T-cell (primary cell): ENCODE results near the gene MB. TPM values are rescaled to one million over a fixed set of nuclear protein-coding genes. Genes with fewer than 3 reads are reported as not detected.

Source experiments
- ATAC-seq, 4 experiments: fragments of 200-7000 bp in 3 of 4; fragments of 150-1000 bp in 1 of 4; cut with Tn5 transposase; replicated peaks in 1 of 4; 1 replicate in 3 of 4; 2 replicates in 1 of 4; pipeline ENCODE4 v1.10.0; 2021; ENCODE audit warnings: moderate library complexity in 3 of 4, mild to moderate bottlenecking in 2 of 4, moderate number of reproducible peaks in 1 of 4
- CTCF ChIA-PET, 2 donors: fragments of 300-600 bp; sonication (Branson Sonifier 250); formaldehyde crosslinking; loops; one replicate each; lab custom pipeline; 2022; ENCODE audit warnings: antibody characterized with exemption in 2 of 2; lab: Charles Lee
- POLR2A ChIA-PET, 2 donors: fragments of 300-600 bp; sonication (Branson Sonifier 250); formaldehyde crosslinking; loops; one replicate each; lab custom pipeline; 2022; ENCODE audit warnings: antibody characterized with exemption in 2 of 2; lab: Charles Lee
- DNase-seq, 35 experiments: peaks; one replicate each; pipeline versions ENCODE4 v3.0.0 to v3.0.0-alpha.2; 2013 to 2023
- H3K27ac ChIP-seq: one replicate; pipeline ENCODE4 v1.5.1; 2013; ENCODE audit warnings: low read length
- H3K27me3 ChIP-seq, 2 experiments: replicated peaks in 1 of 2; 1 replicate in 1 of 2; 2 replicates in 1 of 2; pipeline versions ENCODE4 v1.6.1 to v1.7.0; 2013; ENCODE audit warnings: low read length in 1 of 2, mixed read lengths in 1 of 2; ENCODE audit not compliant: control insufficient read depth in 2 of 2, insufficient read depth in 2 of 2; ENCODE audit errors: extremely low read depth in 1 of 2
- H3K36me3 ChIP-seq, 2 donors: 1 replicate in 1 of 2; 2 replicates in 1 of 2; pipeline versions ENCODE4 v1.6.1 to v1.7.0; 2013; ENCODE audit warnings: low read length in 1 of 2; ENCODE audit not compliant: control insufficient read depth in 2 of 2, insufficient read depth in 1 of 2; ENCODE audit errors: extremely low read depth in 1 of 2
- H3K4me1 ChIP-seq, 2 experiments: 1 replicate in 1 of 2; 2 replicates in 1 of 2; pipeline versions ENCODE4 v1.6.1 to v1.7.0; 2013; ENCODE audit warnings: low read length in 2 of 2, mixed read lengths in 1 of 2; ENCODE audit not compliant: insufficient read depth in 2 of 2, control insufficient read depth in 1 of 2; ENCODE audit errors: extremely low read depth in 1 of 2
- H3K4me3 ChIP-seq, 2 donors: 1 replicate in 1 of 2; 2 replicates in 1 of 2; pipeline versions ENCODE4 v1.5.1 to v1.7.0; 2013; ENCODE audit warnings: mild to moderate bottlenecking in 2 of 2, low read length in 1 of 2, moderate library complexity in 1 of 2; ENCODE audit not compliant: control insufficient read depth in 1 of 2; ENCODE audit errors: extremely low read depth in 1 of 2
- H3K9me3 ChIP-seq: 2 replicates; pipeline ENCODE4 v1.7.0; 2013
- H3K27ac Mint-ChIP-seq, 2 donors: one replicate each; pipeline ENCODE4 v1.8.0; 2020 to 2021; ENCODE audit warnings: mild to moderate bottlenecking in 2 of 2, mixed read lengths in 2 of 2
- H3K27me3 Mint-ChIP-seq, 2 donors: one replicate each; pipeline ENCODE4 v1.8.0; 2021 to 2022; ENCODE audit warnings: mixed read lengths in 2 of 2
- H3K36me3 Mint-ChIP-seq: one replicate; pipeline ENCODE4 v1.8.0; 2021; ENCODE audit warnings: mixed read lengths
- H3K4me1 Mint-ChIP-seq, 3 donors: one replicate each; pipeline ENCODE4 v1.8.0; 2020 to 2022; ENCODE audit warnings: mixed read lengths in 3 of 3, mild to moderate bottlenecking in 1 of 3
- H3K4me3 Mint-ChIP-seq, 3 donors: one replicate each; pipeline ENCODE4 v1.8.0; 2020 to 2022; ENCODE audit warnings: mild to moderate bottlenecking in 3 of 3, mixed read lengths in 3 of 3, moderate library complexity in 3 of 3
- H3K9me3 Mint-ChIP-seq, 3 donors: one replicate each; pipeline ENCODE4 v1.8.0; 2020 to 2022; ENCODE audit warnings: mixed read lengths in 3 of 3
- WGBS: methylation state at CpG from one replicate; pipeline ENCODE4 v1.1.5; 2013; ENCODE audit warnings: missing lambda C conversion rate; ENCODE audit not compliant: insufficient coverage; 5-methylcytosine and 5-hydroxymethylcytosine counted together
- total RNA-seq, 35 experiments: library from RNA in 6 of 35; stranded (reverse) in 6 of 35; fragments of 120-200 nt in 1 of 35; gene quantifications; one replicate each; pipeline versions ENCODE4 v1.2.1 to v1.2.4 and lab custom pipeline; 2013 to 2026

Gene MB
- total RNA-seq, 5 donors from 2014 or later (not counting 1 experiment from before 2014, with no cell fraction given): not detected

GRCh38 chr22:35660291-35661127 is 43.4 kb upstream of the MB start:
- peaks cover 40 to 49% of the 10 kb centered on the region in 2 experiments for H3K4me1 ChIP-seq
- Mint-ChIP-seq H3K36me3 (peaks cover 70% of the 10 kb centered on the region), H3K4me3 (peak overlapping the region; percentile 54 to 66 (median 62)), H3K27me3 (no peaks in the 10 kb centered on the region), H3K27ac (peak overlapping the region; percentile 94 to 98), H3K4me1 (peaks cover 74 to 83% (median 82%) of the 10 kb centered on the region in 3 donors), H3K9me3 (peaks cover 0 to 3% (median 3%) of the 10 kb centered on the region in 3 donors)
- no peaks in the 10 kb centered on the region for H3K27me3 ChIP-seq
- ATAC-seq (peak; percentile 91 to 98 (median 96)), DNase-seq (peak; percentile 35 to 84 (median 75))
- ChIA-PET POLR2A (interaction anchor here (0.6 to 1.1 kb wide), 4 partner anchors 12 to 24 kb away, joined by 3 to 32 read pairs (median 7); partner anchors contain the start of gene APOL6 (in 2 of the 2)), CTCF (interaction anchor here in 1 of 2 donors (2.9 kb wide), 1 partner anchor 12 kb away, joined by 22 read pairs; the partner anchor contains the start of gene APOL6)
- peak overlapping the region; percentile 11 to 21 for H3K4me3 ChIP-seq
- 0% methylated on average over 1 of the region's 2 CpGs for WGBS
- H3K27ac ChIP-seq: peak overlapping the region; percentile 97
- H3K36me3 ChIP-seq: peaks cover 9 to 57% of the 10 kb centered on the region in 2 donors
- no peaks in the 10 kb centered on the region for H3K9me3 ChIP-seq

- Mint-ChIP-seq H3K4me1 (peaks cover 90 to 93% (median 91%) of the 10 kb centered on the region in 3 donors), H3K36me3 (peaks cover 73% of the 10 kb centered on the region), H3K27me3 (no peaks in the 10 kb centered on the region), H3K9me3 (no peaks in the 10 kb centered on the region), H3K4me3 (peak overlapping the region in 2 of 3 donors; percentile 32 to 66), H3K27ac (peak overlapping the region; percentile 94 to 98)
- Histone ChIP-seq H3K4me1 (peaks cover 34 to 58% of the 10 kb centered on the region in 2 experiments), H3K27me3 (no peaks in the 10 kb centered on the region), H3K27ac (peak overlapping the region; percentile 97), H3K36me3 (peaks cover 9 to 57% of the 10 kb centered on the region in 2 donors), H3K9me3 (no peaks in the 10 kb centered on the region), H3K4me3 (no peak overlapping the region)
- WGBS: 100% methylated on average over 1 of the region's 5 CpGs
- DNase-seq: no peak
- ChIA-PET POLR2A (no interaction called here), CTCF (interaction anchor here in 1 of 2 donors (1.6 kb wide), 1 partner anchor 10 kb away, joined by 3 read pairs; the partner anchor contains the start of gene APOL6)
- no peak for ATAC-seq
These were observed 40.6 kb upstream of the MB start for GRCh38 chr22:35657571-35658312.

GRCh38 chr22:35656284-35656752 is 39.2 kb upstream of the MB start:
- no peaks in the 10 kb centered on the region for H3K9me3 ChIP-seq
- H3K4me1 Mint-ChIP-seq: peaks cover 76 to 90% (median 88%) of the 10 kb centered on the region in 3 donors
- H3K27ac Mint-ChIP-seq: peak overlapping the region; percentile 83 to 94
- H3K36me3 ChIP-seq: peaks cover 9 to 55% of the 10 kb centered on the region in 2 donors
- H3K4me1 ChIP-seq: peaks cover 25 to 45% of the 10 kb centered on the region in 2 experiments
- H3K9me3 Mint-ChIP-seq: no peaks in the 10 kb centered on the region
- CTCF ChIA-PET: interaction anchor here in 1 of 2 donors (1.6 kb wide), 1 partner anchor 9 kb away, joined by 3 read pairs; the partner anchor contains the start of gene APOL6
- no peak overlapping the region for H3K4me3 ChIP-seq
- 100% methylated on average over 1 of the region's 5 CpGs for WGBS
- peaks cover 76% of the 10 kb centered on the region for H3K36me3 Mint-ChIP-seq
- DNase-seq: no peak
- H3K4me3 Mint-ChIP-seq: no peak overlapping the region
- peak overlapping the region; percentile 3 for H3K27ac ChIP-seq
- no peak for ATAC-seq
- POLR2A ChIA-PET: no interaction called here
- no peaks in the 10 kb centered on the region for H3K27me3 Mint-ChIP-seq
- no peaks in the 10 kb centered on the region for H3K27me3 ChIP-seq

- Mint-ChIP-seq H3K27ac (peak overlapping the region; percentile 62 to 85), H3K4me1 (peaks cover 70 to 87% (median 83%) of the 10 kb centered on the region in 3 donors), H3K9me3 (peaks cover 0 to 2% (median 0%) of the 10 kb centered on the region in 3 donors), H3K27me3 (no peaks in the 10 kb centered on the region), H3K36me3 (peaks cover 72% of the 10 kb centered on the region), H3K4me3 (peak overlapping the region in 1 of 3 donors; percentile 2)
- ChIA-PET CTCF (no interaction called here), POLR2A (no interaction called here)
- ATAC-seq (no peak), DNase-seq (no peak)
- no peak overlapping the region for H3K4me3 ChIP-seq
- peaks cover 10 to 43% of the 10 kb centered on the region in 2 donors for H3K36me3 ChIP-seq
- peak overlapping the region; percentile 0 for H3K27ac ChIP-seq
- H3K27me3 ChIP-seq: no peaks in the 10 kb centered on the region
- no CpG with 5 or more reads among the region's 1 CpG for WGBS
- no peaks in the 10 kb centered on the region for H3K9me3 ChIP-seq
- H3K4me1 ChIP-seq: peaks cover 11 to 38% of the 10 kb centered on the region in 2 experiments
These were observed 36.7 kb upstream of the MB start for GRCh38 chr22:35653824-35654223.

GRCh38 chr22:35651085-35651484 is 34.0 kb upstream of the MB start:
- H3K4me3 Mint-ChIP-seq: peak overlapping the region; percentile 55 to 100 (median 95)
- peaks cover 58 to 79% (median 72%) of the 10 kb centered on the region in 3 donors for H3K4me1 Mint-ChIP-seq
- H3K36me3 ChIP-seq: peaks cover 3 to 16% of the 10 kb centered on the region in 2 donors
- ChIA-PET CTCF (interaction anchor here in 1 of 2 donors (0.7 kb wide), 1 partner anchor 212 kb away, joined by 4 read pairs; no protein-coding TSS in a partner anchor), POLR2A (interaction anchor here (0.7 kb wide), 2 partner anchors 12 to 588 kb away, joined by 4 read pairs; partner anchors contain the start of gene APOL2 (in 1 of the 2))
- H3K27ac ChIP-seq: no peak overlapping the region
- peaks cover 48% of the 10 kb centered on the region for H3K36me3 Mint-ChIP-seq
- H3K27me3 Mint-ChIP-seq: no peaks in the 10 kb centered on the region
- no peaks in the 10 kb centered on the region for H3K9me3 ChIP-seq
- peaks cover 13 to 47% of the 10 kb centered on the region in 2 experiments for H3K4me1 ChIP-seq
- H3K9me3 Mint-ChIP-seq: peaks cover 0 to 2% (median 0%) of the 10 kb centered on the region in 3 donors
- H3K4me3 ChIP-seq: no peak overlapping the region
- 98% methylated on average over 4 of the region's 7 CpGs for WGBS
- ATAC-seq: no peak
- DNase-seq: no peak
- no peaks in the 10 kb centered on the region for H3K27me3 ChIP-seq
- H3K27ac Mint-ChIP-seq: peak overlapping the region; percentile 66 to 68
